ENCODE data around the gene PEAR1.
A peak's percentile ranks its signal among the peaks of the same experiment; 100 is the strongest.

The PEAR1 gene, protein sequence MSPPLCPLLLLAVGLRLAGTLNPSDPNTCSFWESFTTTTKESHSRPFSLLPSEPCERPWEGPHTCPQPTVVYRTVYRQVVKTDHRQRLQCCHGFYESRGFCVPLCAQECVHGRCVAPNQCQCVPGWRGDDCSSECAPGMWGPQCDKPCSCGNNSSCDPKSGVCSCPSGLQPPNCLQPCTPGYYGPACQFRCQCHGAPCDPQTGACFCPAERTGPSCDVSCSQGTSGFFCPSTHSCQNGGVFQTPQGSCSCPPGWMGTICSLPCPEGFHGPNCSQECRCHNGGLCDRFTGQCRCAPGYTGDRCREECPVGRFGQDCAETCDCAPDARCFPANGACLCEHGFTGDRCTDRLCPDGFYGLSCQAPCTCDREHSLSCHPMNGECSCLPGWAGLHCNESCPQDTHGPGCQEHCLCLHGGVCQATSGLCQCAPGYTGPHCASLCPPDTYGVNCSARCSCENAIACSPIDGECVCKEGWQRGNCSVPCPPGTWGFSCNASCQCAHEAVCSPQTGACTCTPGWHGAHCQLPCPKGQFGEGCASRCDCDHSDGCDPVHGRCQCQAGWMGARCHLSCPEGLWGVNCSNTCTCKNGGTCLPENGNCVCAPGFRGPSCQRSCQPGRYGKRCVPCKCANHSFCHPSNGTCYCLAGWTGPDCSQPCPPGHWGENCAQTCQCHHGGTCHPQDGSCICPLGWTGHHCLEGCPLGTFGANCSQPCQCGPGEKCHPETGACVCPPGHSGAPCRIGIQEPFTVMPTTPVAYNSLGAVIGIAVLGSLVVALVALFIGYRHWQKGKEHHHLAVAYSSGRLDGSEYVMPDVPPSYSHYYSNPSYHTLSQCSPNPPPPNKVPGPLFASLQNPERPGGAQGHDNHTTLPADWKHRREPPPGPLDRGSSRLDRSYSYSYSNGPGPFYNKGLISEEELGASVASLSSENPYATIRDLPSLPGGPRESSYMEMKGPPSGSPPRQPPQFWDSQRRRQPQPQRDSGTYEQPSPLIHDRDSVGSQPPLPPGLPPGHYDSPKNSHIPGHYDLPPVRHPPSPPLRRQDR

DNA sequence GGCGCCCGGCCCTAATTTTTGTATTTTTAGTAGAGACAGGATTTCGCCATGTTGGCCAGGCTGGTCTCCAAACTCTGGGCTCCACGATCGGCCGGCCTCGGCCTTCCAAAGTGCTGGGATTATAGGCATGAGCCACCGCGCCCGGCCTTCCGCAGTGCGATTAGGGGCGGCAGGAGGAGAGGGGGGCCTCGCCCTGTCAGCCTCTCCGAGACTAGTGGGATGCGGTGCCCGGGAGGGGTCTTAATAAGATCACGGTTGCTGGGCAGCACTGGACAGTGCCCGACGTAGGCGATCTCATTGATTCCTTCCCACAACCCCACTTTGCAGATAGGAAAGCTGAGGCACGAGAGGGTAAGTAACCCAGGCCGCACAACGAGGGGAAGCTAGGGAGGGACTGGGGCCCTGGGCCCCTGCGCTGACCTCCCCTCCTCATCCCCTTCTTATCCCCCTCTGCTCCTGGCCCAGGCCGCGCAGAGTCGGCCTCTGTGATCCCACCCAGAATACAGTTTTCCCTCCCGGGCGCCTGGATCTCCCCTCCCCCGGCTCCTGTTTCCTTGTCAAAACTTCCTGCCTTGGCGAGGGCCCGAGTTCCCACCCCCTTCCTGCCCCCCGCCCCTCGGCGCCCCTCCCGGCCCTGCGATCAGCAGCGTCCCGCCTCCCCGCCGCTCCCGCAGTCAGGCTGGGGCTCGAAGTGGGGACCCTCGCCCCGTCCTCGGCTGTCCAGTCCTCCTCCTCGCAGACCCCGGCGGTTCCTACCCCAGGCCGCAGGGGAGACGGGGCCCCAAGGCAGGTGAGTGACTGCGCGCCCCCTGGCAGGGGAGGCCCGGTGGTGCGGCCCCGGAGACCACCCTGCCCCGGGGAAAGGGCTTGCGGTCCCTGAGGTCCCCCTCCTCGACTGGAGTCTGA, at the start of gene PEAR1:
Gene PEAR1 (plus strand): TSS at position 671 of the 906 bp plus-strand sequence. CDS start 10,209 bp downstream, outside the sequence.
- no peak for DNase-seq

DNA sequence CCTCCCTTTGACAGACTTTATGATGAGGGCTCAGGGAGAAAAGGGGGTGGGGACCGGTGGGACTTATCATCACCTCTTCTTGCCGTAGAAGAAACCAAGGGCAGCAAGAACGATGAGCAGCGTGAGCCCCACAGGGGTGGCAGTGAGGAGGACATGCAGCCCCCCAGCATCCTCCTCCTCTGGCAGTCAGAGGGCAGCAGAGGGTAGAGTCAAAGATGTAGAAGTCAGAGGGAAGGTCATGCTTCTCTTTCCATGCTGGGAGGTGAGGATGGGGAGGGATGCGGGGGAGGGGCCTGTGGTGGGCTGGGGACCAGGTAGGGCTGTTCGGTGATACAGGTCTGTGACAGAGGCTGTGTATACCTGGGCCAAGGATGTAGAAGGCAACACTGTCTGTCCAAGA, 49.4 kb upstream of the PEAR1 start:
- no peak for DNase-seq

DNA sequence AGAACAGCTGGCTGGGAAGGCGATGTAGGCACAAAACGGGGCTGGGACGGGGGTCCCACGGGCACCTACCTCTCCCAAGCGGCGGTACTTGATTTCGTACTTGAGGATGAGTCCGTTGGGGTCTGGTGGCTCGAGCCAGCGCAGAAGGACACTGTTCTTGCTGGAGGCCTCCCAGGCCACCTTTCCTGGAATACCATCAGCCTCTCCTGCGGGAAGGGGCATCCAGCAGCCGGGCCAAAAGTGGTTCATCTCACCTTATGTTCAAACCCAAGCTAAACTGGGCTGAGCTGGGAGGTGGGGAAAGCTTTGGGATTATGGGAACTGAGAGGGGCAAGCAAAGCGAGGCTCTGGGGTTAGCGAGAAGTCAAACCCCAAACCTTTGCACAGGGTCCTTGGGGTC, 48.9 kb upstream of the PEAR1 start:
- DNase-seq = no peak

DNA sequence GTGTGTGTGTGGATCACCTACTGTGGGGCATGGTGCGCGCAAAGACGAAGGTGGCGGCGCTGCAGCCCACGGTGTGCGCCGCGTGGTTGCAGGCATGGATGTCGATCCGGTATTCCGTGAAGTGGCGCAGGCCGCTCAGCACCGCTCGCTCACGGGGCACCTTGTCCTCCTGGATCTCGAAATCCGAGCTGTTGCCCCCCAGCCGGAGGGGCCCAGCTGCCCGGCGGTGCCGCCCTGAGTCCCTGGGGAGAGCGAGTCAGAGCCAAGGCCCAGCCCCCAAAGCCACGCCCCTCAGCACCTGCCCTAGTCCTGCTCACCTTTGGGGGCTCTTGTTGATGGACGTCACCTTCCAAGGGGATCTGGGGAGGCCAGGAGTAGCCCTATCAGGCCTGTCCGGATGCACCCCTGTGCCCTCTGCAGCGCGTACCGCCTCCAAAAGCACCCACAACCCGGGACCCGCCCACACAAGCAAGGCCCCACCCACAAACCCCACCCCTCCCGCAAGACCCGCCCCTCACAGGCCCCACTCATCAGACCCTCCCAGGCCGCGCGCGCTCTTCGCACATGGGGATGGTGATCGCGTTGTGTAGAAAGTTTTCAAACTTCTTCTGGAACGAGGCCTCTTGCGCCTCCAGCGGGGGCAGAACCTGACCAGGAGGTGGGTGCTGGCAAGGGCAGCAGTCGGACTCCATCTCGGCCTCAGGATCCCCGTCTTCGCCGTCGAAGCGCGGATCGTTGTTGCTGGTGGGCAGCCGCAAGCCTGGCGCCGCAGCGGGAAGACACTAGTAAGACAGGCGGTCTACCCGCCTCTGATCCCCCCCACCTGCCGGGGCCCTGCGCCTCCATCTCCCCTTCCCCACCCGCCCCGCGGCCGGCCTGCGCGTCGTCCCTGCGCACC, 48.2 kb upstream of the PEAR1 start:
- DNase-seq = no peak

DNA sequence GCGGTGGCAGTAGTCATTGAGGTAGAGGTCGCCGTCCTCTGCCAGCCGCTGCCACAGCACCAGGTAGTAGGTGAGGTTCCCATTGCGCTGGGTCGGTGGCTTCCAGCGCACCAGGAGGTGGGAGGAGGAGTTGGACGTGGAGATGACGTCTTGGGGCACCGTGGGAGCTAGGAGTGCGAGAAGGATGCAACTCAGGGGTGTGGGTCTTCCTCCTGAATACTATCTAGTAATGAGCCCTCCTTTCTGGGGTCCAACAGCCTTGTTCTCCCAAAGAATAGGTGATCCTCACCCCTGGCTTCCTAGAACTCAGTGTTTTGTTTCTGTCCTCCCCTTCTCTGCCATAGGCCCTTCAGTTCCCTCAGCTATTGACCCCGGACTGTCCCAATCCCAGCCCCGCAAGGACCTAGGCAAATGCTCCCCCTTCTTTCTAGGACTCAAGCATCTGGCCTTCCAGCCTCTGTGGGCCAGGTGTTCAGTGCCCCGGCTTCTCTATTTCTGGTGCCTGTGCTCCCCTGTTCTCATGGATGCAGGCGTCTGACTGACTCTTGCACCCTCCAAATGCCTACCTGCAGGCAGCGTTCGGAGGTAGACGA, 47.5 kb upstream of the PEAR1 start:
- DNase-seq = no peak

DNA sequence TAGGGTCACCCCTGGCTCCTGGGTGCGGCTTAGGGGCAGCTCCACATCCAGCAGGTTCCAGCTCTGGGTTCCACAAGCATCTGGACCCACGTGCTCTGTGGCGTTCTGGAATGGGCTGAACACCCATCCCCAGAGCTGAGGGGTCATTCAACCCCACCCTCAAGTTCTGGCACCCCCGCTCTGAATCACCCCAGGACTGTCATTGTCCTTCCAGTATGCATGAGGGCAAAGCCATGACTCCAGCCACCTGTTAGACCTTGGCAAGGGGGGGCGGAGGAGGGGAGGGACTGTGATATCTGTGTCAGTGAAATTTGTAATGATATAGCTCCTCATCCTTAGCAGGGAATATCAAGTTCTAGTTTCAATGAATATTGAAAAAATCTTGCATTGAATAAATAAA, 46.9 kb upstream of the PEAR1 start:
- no peak for DNase-seq

DNA sequence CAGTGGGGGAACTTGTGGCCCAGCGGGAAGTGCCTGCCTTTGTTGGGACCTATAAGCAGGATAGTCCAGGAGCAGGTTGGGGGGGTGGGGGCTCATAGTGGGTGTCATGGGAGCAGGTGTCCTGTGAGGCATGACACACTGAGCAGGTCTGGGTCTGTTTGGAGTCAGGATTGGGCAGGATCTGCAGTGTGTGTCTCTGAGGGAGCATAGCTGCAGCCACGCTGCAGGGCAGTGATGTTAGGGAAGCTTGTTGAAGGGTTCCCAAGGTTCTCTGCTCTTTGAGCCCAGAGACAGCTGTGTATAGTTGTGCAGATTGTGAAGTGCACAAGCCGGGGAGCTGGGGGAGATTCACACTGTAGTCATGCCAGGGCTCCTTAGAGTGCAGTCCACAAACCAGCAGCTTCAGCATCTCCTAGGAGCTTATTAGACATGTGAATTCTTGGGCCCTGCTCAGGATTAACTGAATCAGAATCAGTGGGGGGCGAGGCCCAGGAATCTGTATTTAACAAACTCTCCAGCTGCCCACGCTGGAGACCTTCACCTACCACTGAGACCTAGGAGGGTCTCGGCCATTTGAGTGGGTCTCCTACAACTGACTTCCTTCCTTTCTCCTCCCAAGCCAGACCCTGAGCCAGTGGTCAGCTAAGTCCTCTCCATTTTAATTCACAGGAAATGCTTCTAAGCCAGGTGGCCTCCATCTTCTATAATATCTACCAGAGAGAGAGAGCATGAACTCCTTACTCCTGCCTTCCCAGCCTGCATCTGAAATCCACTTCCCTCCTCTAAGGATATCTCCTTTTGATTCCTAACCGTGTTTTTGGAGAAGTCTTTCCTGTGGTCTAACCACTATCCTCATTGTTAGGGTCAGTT, 45.7 kb upstream of the PEAR1 start:
- no peak for DNase-seq

DNA sequence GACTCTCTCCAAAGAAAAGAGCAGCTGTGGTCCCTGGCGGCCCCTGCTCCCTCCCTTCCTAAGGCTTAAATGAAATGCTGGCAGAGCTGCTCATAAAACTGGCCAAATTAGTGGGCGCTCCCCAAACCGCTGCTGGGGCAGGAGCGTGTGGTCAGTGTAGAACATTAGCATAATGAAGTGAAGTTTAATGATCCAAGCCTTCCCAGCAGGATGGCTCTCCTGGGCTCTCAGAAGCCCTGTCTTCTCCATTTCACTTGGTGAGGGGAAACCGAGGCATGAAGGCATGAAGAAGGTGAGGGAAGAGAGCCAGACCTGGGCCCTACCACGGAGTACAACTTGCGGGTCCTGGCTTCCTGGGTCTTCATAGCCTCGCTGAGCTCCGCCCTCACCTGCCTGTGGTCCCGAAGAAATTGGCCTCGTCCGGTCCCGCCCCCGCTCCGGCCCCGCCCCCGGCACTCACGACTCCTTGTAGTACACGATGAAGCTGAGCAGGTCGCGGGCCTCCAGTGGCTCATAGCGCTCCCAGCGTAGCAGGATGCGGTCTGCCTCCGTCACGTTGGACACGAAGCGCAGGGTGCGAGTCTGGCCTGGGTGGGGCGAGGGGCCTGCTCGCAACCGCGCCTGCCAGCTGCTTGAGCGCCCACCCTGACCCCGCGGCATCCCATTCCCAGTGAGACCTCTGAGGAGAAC, 44.9 kb upstream of the PEAR1 start:
- DNase-seq = no peak

DNA sequence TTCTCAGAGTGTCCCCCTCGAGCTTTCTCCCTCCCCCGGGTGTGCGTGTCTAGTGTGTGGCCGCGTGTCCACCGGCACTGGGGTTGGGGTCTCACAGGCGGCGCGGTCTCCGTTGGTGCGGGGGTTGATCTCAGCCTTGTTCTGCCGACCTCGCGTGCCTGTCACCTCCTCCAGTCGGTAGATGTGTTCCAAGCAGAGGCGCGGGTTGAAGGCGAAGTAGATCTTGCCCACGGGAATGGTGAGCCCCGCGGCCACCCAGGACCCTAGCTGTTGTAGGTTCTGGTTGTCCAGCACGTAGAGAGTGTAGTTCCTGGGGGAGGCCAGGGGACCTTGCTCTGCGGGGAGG, 44.4 kb upstream of the PEAR1 start:
- DNase-seq = no peak

DNA sequence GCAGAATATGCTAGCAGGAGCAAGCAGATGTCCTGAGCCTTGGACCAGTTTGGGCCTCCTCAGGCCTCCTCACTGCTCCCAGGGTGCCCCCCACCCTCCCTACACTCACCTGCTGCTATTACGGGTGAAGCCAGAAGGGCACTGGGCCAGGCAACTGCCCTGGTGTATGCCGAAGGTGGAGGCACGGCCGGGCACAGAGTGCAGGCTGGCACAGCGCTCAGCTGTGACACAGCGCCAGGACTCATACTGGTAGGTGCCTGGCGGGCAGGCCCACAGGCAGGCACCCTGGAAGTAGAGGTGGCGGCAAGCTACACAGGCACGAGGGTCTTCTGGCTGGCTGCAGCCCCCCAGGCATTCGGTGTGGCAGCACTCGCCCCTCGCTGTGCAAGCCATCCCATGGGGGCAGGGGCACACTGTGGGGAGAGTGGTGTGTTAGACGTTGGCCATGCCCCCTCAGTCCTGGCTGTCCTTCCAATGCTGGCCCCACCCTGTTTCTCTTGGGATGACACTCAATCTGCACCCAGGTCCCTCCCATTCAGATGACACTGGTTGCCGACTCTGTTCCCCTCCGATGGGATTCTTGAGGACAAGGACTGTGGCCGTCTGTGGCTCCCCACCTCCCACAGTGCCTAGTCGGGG, 41.6 kb upstream of the PEAR1 start:
- DNase-seq = no peak

DNA sequence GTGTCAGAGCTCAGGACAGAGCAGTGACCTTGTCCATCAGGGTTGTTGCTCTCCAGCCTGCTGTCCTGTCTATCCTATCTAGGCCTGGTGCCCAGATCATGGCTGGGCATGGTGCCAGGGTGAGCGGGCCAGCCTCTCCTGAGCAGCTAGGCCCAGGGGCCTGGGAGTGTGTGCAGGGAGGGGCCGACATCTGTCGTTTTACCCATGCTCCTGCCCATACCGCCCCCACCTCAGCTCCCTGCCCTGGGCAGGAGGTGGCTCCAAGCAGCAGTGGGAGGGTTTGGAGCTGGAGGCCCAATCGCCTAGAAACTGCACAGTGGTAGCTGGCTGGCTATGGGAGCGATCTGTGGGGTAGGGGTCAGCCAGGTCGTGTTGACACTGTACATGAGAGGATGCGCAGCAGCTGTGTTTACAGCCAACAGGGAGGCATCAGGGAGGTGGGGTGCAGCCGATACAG, 41.1 kb upstream of the PEAR1 start:
- peak; percentile 99 for DNase-seq

DNA sequence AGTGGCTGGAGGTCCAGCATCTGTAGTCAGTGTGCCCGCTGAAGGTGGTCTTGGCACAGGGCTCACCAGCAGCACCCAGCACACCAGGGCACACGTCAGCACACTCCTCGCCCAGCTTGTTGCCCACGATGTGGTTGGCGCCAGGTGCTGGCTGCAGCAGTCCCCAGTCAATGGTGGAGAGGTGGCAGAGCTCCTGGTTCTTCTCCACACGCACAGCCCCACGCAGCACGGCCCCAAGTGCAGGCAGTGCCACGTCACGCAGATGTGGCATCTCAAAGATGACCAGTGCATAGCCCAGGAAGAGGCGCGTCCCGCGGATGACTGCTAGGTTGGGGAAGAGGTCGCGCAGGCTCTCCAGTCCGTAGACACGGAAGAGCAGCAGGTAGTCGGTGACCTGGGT, 39.8 kb upstream of the PEAR1 start:
- no peak for DNase-seq

DNA sequence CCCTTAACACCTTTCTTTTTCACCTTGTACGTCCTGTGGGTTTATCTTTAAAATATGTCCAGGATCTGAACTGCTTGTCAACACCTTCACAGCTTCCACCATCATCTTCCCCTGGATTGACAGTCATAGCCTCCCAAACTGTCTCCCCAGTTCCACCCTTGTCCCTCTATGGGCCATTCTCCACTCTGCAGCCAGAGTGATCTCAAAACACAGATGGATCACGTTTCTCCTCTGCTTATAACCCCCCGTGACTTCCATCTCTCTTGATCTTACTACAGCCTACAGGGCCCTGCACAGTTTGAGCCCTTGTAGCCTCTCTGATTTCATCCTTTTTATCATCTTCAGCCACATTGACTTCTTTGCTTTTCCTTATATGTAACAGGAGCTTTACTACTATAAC, 38.9 kb upstream of the PEAR1 start:
- no peak for DNase-seq

DNA sequence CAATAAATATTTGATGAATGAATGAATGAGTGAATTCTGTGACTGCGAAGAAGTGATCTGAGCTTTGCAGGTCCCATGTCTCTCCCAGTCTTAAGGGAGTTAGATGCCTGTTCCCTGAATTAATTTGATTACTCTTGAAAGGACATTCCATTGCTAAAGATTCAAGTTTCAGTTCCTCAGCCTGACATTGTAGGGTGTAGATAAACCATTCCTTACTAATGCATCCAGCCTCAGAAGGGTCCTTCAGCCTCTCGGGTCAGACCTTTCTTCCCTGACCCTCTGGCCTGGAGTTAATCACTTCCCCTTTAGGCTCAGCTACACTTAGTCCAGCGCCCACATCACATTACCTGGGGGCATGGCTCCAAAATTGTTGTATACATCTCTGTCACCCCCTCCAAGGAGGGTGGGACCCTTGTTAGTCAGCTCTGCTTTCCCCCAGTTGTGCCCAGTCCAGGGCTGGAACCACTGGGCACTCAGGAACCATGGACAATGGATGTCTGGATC, 37.2 kb upstream of the PEAR1 start:
- no peak for DNase-seq

DNA sequence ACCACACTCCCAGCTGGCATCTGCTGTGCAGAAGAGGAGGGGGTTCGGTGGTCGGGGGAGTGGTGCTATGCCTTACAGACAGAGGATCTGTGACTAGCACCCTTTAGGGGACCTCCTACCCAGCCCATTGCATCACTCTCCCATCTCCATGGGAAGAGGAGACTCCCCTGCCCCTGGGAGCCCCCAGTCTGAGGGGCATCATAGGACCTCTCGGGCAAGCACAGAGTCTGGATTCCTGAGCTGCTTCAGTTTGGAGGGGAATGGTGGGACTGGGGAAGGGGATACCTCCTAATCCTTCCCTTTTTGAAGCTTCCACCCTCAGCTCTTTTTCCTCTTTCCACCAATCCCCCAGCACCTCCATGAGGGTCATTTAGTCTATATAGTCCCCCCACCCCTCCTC, 36.0 kb upstream of the PEAR1 start:
- DNase-seq = no peak

DNA sequence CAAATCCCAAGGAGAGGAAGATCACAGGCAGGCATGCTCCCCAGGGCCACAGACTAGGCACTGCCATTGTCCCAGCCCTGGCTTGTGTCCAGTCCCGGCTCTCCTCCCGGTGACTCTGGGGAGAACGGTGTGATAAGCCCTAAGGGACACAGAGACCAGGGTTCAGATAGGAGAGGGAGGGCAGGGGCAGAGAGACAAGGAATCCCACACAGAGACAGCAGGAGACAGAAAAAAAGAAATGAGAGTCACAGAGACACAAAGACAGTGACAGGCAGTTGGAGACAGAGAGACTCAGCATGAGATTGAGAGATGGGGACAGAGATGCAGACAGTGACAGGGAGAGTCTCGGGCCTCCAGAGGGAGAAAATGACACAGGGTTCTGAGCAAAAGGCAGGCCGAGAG, 35.0 kb upstream of the PEAR1 start:
- no peak for DNase-seq

DNA sequence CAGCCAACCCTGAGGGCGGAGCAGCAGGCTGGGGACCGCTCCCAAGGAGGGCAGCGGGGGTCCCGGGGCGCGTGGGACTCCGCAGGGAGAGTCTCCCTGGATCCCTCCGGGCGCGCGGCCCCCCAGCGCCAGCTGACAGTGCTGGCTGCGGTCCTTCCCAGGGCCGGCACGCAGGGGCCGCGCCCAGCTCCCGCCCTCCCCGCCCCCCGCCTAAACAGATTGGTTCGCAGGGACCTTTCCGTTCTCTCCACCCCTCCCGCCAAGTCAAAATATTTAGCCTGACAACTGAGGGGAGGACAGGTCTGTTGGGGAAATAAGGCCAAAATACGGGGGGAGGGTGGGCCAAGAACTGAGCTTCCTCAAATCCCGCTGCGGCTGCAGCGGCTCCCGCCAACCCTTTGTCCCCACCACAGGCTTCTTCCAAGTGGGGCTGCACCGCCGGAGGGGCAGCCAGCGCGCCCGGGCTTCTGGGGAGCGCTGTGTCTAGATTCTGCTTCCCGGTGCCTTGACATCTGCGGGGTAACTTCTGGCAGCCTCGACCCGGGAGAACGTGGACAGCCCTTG, 34.5 kb upstream of the PEAR1 start, which contains the start of gene INSRR:
Gene INSRR (minus strand): TSS at position 159 of the 564 bp plus-strand sequence. CDS start 496 bp downstream, outside the sequence.
- peak; percentile 52 for DNase-seq

DNA sequence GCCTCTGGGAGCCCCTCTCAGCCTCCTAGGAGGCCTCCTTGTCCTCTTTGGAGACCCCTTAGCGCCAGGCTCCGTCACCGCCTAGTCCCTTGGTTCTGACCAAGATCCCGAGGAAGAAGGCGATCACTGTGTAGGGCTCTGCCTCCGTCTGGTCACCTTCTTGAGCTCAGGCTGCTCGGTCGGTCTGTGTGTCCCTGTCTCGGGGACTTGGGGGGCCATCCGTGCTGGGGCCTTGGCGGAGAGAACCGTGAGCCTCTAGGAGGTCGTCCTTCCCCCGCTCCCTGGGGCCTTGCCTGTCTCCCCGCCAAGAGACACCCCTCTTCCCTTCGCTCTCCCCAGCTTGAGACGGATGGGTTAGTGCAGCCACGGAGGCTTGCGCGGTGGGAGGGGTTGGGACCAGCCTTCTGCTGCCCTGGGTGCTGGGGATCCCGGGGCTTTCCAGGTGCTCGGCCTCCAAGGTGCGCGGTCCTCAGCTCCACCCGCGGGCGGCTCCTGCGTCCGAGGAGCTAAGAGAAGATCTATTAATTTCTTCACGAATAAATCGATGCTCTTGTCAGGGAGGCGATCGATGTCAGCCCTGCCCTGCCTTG, 33.9 kb upstream of the PEAR1 start:
- DNase-seq = no peak

All from DMS 273 treated with DMSO at 0.1 percent for 48 hours (cell line).